Measurements from ENCODE around the gene CAMK1. TPM values are rescaled to one million over a fixed set of nuclear protein-coding genes. Genes with fewer than 3 reads are reported as not detected.
"Not testable (repeated sequence)": the region's sequence is repeated elsewhere in the genome, so short reads cannot be mapped to it uniquely, and the experiment has no call there.

The CAMK1 gene
- total and polyA plus RNA-seq, 3 experiments from 2014 or later: 2.9 to 27.4 (median 27.0) TPM

DNA sequence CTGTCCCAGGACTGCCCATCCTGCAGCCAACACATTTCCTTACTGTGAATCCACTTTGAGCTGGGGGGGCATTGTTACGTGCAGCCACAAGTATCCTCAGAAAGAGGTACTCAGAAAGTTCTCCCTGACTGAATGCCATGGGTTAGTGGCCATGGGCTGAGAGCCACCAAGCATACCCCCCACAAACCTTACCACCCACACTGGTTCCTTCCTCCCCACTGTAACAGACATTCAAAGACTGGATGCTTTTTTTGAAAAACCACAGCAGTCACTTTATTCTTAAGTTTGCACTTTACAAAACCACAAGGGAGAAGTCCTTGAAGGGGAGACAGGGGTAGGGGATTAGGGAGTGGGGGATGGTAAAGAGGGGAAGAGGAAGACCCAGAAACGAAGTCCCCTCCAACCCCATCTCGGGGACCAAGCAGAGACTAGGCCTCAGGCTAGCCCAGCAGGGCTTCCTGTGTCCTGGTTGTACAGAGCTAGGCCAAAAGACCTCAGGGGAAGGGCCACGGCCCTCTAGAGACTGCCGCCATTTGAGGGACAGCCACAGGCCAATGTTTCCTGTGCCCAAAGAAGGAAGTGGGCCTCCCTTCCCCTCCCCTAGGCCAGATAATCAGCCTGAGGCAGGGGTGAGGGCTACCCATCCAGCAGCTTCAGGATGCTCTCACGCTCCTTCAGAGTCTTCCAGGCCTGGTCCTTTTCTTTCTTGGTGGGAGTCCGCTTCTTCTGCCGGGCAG, 10.1 kb upstream of the CAMK1 start:
- H3K36me3 Mint-ChIP-seq: peaks cover 4 to 34% (median 6%) of the 10 kb centered on the region in 3 donors
- POLR2A ChIA-PET: interaction anchor here (1.2 to 1.4 kb wide), 2 partner anchors 13 to 383 kb away, joined by 3 to 4 read pairs; partner anchors contain the start of gene ARPC4
- peak overlapping the region; percentile 11 for H3K4me3 ChIP-seq (ENCODE audit: low read length)

DNA sequence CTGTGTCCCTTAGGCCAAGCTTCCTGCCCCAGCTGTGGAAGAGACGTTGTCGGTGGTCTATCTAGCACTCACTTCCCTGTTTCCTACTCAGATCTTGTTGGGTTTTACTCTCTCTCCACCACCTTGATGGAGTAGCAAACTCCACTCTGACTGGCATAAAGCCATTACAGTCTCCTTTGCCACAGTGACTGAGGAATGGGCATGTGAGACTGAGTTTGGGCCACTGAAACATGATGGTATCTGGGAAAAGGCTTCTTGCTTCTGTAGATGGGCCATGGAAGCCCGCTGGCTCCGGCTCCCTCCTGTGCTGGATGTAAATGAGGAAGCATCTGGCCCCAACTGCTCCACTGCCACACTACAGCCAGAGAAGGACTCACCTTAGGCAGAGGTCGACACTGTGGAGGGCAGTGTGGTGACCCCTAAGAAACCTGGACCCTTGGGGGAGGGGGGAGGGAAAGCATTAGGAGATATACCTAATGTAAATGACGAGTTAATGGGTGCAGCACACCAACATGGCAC, 9.4 kb upstream of the CAMK1 start:
- Histone ChIP-seq H3K4me1 (ENCODE audit: insufficient read depth, low read length) (peaks cover 46% of the 10 kb centered on the region), H3K4me3 (ENCODE audit: low read length) (no peak overlapping the region), H3K36me3 (ENCODE audit: insufficient read depth, low read length) (no peaks in the 10 kb centered on the region), H3K27me3 (ENCODE audit: insufficient read depth, low read length, poor library complexity, severe bottlenecking) (no peaks in the 10 kb centered on the region), H3K9me3 (ENCODE audit: low read length) (no peaks in the 10 kb centered on the region), H3K27ac (ENCODE audit: low read depth, low read length) (no peak overlapping the region)
- ChIA-PET CTCF (no interaction called here), POLR2A (interaction anchor here (1.4 kb wide), 1 partner anchor 14 kb away, joined by 3 read pairs; the partner anchor contains the start of gene ARPC4)
- H3K4me3 Mint-ChIP-seq: peak overlapping the region in 6 of 7 donors; percentile 42 to 87 (median 61)
- H3K27me3 Mint-ChIP-seq: no peaks in the 10 kb centered on the region
- peaks cover 40 to 55% (median 42%) of the 10 kb centered on the region in 3 donors for H3K4me1 Mint-ChIP-seq
- peaks cover 4 to 29% (median 5%) of the 10 kb centered on the region in 3 donors for H3K36me3 Mint-ChIP-seq
- peak overlapping the region; percentile 57 to 97 (median 84) for H3K27ac Mint-ChIP-seq
- H3K9me3 Mint-ChIP-seq: no peaks in the 10 kb centered on the region
- DNase-seq: peak in 1 of 5 donors; percentile 25

More for the DNA sequence above, 10.1 kb upstream of the CAMK1 start:
- Histone ChIP-seq H3K9me3 (ENCODE audit: low read length) (no peaks in the 10 kb centered on the region), H3K27me3 (ENCODE audit: insufficient read depth, low read length, poor library complexity, severe bottlenecking) (no peaks in the 10 kb centered on the region), H3K4me1 (ENCODE audit: insufficient read depth, low read length) (peaks cover 46% of the 10 kb centered on the region), H3K36me3 (ENCODE audit: insufficient read depth, low read length) (peaks cover under 1% of the 10 kb centered on the region), H3K27ac (ENCODE audit: low read depth, low read length) (peak overlapping the region; percentile 33)
- Mint-ChIP-seq H3K4me3 (peak overlapping the region; percentile 12 to 87 (median 50)), H3K9me3 (no peaks in the 10 kb centered on the region), H3K27ac (peak overlapping the region; percentile 57 to 97 (median 88)), H3K27me3 (no peaks in the 10 kb centered on the region), H3K4me1 (peaks cover 40 to 55% (median 42%) of the 10 kb centered on the region in 3 donors)
- CTCF ChIA-PET: interaction anchor here (0.9 to 1.8 kb wide), 3 partner anchors 11 to 28 kb away, joined by 3 to 5 read pairs (median 4); partner anchors contain the start of gene ARPC4
- peak in 3 of 5 donors; percentile 47 to 57 (median 50) for DNase-seq

DNA sequence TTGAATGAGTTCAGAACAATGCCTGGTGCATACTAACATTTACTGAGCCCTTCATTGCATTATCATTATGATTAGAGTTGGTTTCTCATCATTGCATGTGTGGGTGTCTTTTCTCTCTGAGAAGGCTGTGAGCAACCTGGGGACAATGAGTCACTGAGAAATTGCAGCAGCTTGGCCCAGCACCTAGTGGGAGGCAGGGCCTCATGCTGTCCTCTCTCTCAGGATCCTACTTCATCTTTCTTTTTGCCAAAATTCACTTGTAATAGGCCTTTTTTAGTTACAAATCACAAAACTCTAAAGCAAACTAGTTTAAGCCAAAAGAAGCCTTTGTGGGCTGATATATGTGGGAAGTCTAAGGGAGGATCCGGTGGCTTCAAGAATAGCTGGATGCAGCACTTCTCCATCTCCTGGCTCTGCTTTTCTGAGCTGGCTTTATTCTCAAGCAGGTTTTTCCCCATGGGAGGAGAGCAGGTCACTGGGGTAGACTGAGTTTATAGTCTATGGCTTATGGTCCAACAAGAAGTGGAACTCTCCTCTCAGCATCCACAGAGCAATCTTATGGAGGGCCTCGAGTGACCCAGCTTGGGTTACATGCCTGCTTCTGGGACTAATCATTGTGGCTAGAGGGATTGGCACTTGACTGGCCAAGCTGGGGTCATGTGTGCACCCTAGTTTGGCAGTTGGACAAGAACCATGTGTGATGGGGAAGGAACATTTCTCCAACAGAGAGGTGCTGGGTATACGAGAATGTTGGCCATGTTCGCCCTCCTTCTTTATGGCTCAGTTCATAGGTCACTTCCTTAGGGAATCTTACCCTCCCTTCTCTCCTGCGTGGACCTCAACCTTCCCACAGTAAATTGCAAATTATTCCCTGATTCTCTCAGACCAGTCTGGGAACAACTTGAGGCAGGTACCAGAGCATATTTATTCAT, 8.7 kb upstream of the CAMK1 start:
- CTCF ChIA-PET: no interaction called here
- DNase-seq: peak in 1 of 5 donors; percentile 17
- H3K4me1 ChIP-seq (ENCODE audit: insufficient read depth, low read length): peaks cover 46% of the 10 kb centered on the region
- H3K4me3 ChIP-seq (ENCODE audit: low read length): no peak overlapping the region
- Mint-ChIP-seq H3K9me3 (no peaks in the 10 kb centered on the region), H3K4me1 (peaks cover 40 to 55% (median 42%) of the 10 kb centered on the region in 3 donors), H3K27me3 (no peaks in the 10 kb centered on the region), H3K27ac (peak overlapping the region in 4 of 8 donors; percentile 57 to 94 (median 82)), H3K4me3 (peak overlapping the region in 1 of 7 donors; percentile 6), H3K36me3 (peaks cover 4 to 23% (median 5%) of the 10 kb centered on the region in 3 donors)
- H3K27me3 ChIP-seq (ENCODE audit: insufficient read depth, low read length, poor library complexity, severe bottlenecking): no peaks in the 10 kb centered on the region
- no peaks in the 10 kb centered on the region for H3K36me3 ChIP-seq (ENCODE audit: insufficient read depth, low read length)
- no peak overlapping the region for H3K27ac ChIP-seq (ENCODE audit: low read depth, low read length)
- no peaks in the 10 kb centered on the region for H3K9me3 ChIP-seq (ENCODE audit: low read length)
- POLR2A ChIA-PET: no interaction called here

DNA sequence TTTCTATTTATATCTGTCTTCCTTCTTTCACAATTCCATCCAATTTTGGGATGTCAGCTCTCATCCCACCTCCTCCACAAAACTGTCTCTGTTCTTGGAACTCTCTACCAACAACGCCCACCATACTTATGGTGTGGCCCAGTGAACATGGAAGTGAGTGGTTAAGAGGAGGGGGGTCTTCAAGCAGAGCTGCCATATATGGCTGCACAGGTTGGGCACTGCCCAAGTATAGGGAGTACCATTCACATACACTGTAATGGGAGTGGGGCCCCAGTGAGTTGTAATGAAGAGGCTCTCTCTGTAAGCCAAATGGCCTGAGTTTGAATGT, 7.9 kb upstream of the CAMK1 start:
- peaks cover 0 to 1% of the 10 kb centered on the region in 2 donors for H3K27me3 Mint-ChIP-seq
- H3K4me3 Mint-ChIP-seq: no peak overlapping the region

DNA sequence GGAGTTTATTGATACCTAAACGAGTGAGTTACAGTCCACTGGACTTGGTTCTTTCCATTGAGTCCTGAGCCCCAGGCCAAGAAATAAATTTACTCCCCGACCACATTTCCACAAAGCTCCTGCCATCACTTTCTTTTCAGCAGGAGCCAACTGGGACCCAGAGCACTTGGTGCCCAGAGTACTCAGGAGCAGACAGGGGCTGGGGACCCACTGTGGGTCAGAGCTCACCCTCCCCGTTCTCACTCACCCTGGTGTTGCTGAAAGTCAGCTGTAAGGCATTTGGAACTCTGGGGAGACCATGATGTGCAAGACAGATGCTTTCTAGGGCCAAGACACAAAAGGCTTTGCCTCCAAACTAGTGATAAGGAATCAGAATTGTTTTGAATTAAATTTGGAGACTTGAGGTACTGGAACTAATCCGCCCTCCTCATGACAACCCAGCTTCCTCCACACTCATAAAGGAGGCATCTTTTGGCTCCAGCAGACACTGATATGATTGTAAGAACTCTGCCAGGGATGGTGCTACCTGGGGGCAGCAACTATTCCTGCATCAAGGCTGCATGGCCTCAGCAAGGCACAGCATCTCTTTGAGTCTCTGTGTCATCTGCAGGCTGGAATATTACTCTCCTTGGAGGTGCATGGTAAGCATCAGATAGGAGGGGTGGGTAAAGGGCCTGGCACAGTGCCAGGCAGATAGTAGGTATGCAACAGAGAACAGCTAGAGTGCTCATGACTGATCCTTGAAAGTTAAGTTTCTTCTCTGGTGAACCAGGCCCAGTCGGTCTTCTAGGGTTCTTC, 7.3 kb upstream of the CAMK1 start:
- Mint-ChIP-seq H3K27ac (peak overlapping the region in 1 of 8 donors; percentile 24), H3K4me1 (peaks cover 38 to 48% (median 40%) of the 10 kb centered on the region in 3 donors), H3K4me3 (no peak overlapping the region), H3K9me3 (no peaks in the 10 kb centered on the region), H3K27me3 (peaks cover 0 to 2% of the 10 kb centered on the region in 2 donors), H3K36me3 (peaks cover 0 to 11% (median 4%) of the 10 kb centered on the region in 3 donors)
- no peak overlapping the region for H3K4me3 ChIP-seq (ENCODE audit: low read length)
- DNase-seq: peak in 1 of 5 donors; percentile 0
- ChIA-PET POLR2A (no interaction called here), CTCF (interaction anchor here (1.8 kb wide), 1 partner anchor 31 kb away, joined by 4 read pairs; no protein-coding TSS in a partner anchor)
- no peaks in the 10 kb centered on the region for H3K9me3 ChIP-seq (ENCODE audit: low read length)
- H3K36me3 ChIP-seq (ENCODE audit: insufficient read depth, low read length): no peaks in the 10 kb centered on the region
- no peaks in the 10 kb centered on the region for H3K27me3 ChIP-seq (ENCODE audit: insufficient read depth, low read length, poor library complexity, severe bottlenecking)
- peaks cover 46% of the 10 kb centered on the region for H3K4me1 ChIP-seq (ENCODE audit: insufficient read depth, low read length)
- no peak overlapping the region for H3K27ac ChIP-seq (ENCODE audit: low read depth, low read length)

More for the DNA sequence above, 7.9 kb upstream of the CAMK1 start:
- DNase-seq: peak in 1 of 5 donors; percentile 23
- ChIA-PET CTCF (no interaction called here), POLR2A (no interaction called here)
- Histone ChIP-seq H3K4me1 (ENCODE audit: insufficient read depth, low read length) (peaks cover 46% of the 10 kb centered on the region), H3K27ac (ENCODE audit: low read depth, low read length) (no peak overlapping the region), H3K27me3 (ENCODE audit: insufficient read depth, low read length, poor library complexity, severe bottlenecking) (no peaks in the 10 kb centered on the region), H3K36me3 (ENCODE audit: insufficient read depth, low read length) (no peaks in the 10 kb centered on the region), H3K4me3 (ENCODE audit: low read length) (no peak overlapping the region), H3K9me3 (ENCODE audit: low read length) (no peaks in the 10 kb centered on the region)
- H3K27ac Mint-ChIP-seq: no peak overlapping the region
- peaks cover 0 to 17% (median 2%) of the 10 kb centered on the region in 3 donors for H3K36me3 Mint-ChIP-seq
- H3K4me1 Mint-ChIP-seq: peaks cover 40 to 52% (median 42%) of the 10 kb centered on the region in 3 donors
- no peaks in the 10 kb centered on the region for H3K9me3 Mint-ChIP-seq

DNA sequence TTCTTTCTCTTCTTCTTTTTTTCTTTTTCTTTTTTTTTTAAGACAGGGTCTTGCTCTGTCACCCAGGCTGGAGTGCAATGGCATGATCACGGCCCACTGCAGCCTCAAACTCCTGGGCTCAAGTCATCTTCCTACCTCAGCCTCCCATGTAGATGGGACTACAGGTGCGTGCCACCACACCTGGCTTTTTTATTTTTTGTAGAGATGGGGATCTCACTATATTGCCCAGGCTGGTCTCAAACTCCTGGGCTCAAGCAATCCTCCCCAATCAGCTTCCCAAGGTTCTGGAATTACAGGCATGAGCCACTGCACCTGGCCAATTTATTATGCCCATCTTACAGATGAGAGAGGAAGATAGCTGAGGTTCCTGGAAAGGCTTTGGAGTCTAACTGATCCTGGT, 1.3 kb upstream of the CAMK1 start:
- H3K27ac Mint-ChIP-seq; H3K36me3 ChIP-seq (ENCODE audit: insufficient read depth, low read length); H3K27me3 ChIP-seq (ENCODE audit: insufficient read depth, low read length, poor library complexity, severe bottlenecking); H3K27ac ChIP-seq (ENCODE audit: low read depth, low read length); H3K9me3 ChIP-seq (ENCODE audit: low read length); H3K4me3 ChIP-seq (ENCODE audit: low read length); H3K4me1 ChIP-seq (ENCODE audit: insufficient read depth, low read length); CTCF ChIA-PET; POLR2A ChIA-PET; H3K9me3 Mint-ChIP-seq; H3K36me3 Mint-ChIP-seq; H3K27me3 Mint-ChIP-seq; DNase-seq: not testable (repeated sequence)
- H3K4me1 Mint-ChIP-seq: peaks cover 15 to 33% (median 18%) of the 10 kb centered on the region in 3 donors
- peak overlapping the region in 5 of 7 donors; percentile 50 to 79 (median 63) for H3K4me3 Mint-ChIP-seq

DNA sequence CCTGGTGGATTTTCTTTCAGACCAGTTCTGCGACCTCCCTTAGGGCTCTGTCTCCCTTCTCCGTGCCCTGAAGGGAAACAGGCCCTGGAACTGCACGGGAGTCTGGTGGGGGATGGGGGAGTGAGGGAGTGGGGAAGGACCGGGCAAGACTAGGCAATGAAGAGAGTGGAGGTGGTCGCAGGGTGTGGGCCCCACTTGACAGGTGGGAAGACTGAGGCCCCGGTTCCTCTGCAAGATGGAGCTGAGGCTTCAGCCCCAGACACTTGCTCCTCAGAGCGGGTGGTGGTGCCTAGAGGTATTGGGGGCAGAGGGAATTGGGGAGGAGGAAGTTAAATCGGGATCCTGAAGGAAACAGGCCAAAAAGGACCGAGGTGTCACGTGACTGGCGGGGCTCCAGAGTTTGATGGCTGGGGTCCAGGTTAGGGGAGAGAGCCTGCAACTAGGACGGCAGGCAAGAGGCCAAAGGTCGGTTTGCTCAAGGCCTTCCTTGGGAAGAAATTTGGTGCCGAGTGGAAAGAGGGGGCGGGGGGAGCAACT, 597 bp upstream of the CAMK1 start:
- H3K4me1 Mint-ChIP-seq: peaks cover 15 to 32% (median 18%) of the 10 kb centered on the region in 3 donors
- H3K4me3 ChIP-seq (ENCODE audit: low read length): peak overlapping the region; percentile 47

More for the DNA sequence above, 597 bp upstream of the CAMK1 start:
- ChIA-PET POLR2A (interaction anchor here (0.7 kb wide), 1 partner anchor 22 kb away, joined by 7 read pairs; the partner anchor contains the start of gene ARPC4), CTCF (no interaction called here)
- Mint-ChIP-seq H3K27ac (peak overlapping the region in 1 of 8 donors; percentile 93), H3K36me3 (peaks cover 0 to 3% (median 0%) of the 10 kb centered on the region in 3 donors), H3K9me3 (no peaks in the 10 kb centered on the region), H3K4me3 (peak overlapping the region in 6 of 7 donors; percentile 35 to 74 (median 58)), H3K27me3 (peaks cover 0 to 6% of the 10 kb centered on the region in 2 donors)
- no peaks in the 10 kb centered on the region for H3K9me3 ChIP-seq (ENCODE audit: low read length)
- DNase-seq: no peak
- H3K27ac ChIP-seq (ENCODE audit: low read depth, low read length): no peak overlapping the region
- H3K4me1 ChIP-seq (ENCODE audit: insufficient read depth, low read length): peaks cover 8% of the 10 kb centered on the region
- H3K36me3 ChIP-seq (ENCODE audit: insufficient read depth, low read length): no peaks in the 10 kb centered on the region
- H3K27me3 ChIP-seq (ENCODE audit: insufficient read depth, low read length, poor library complexity, severe bottlenecking): no peaks in the 10 kb centered on the region

Measured in CD8-positive, alpha-beta memory T cell (primary cell).